Karpas-422 (cell line): ENCODE data around the gene ANKRD52. TPM values are rescaled to one million over a fixed set of nuclear protein-coding genes. Genes with fewer than 3 reads are reported as not detected.

ENCODE experiments used
- DNase-seq: peaks from one replicate; pipeline ENCODE4 v3.0.0-alpha.2; 2015
- H2AFZ ChIP-seq: fragments of 200-600 bp; sonication (generic); 2 replicates; pipeline ENCODE4 v1.6.1; 2014; ENCODE audit warnings: antibody characterized with exemption, low read length, mixed read lengths
- H3K27ac ChIP-seq: fragments of 200-600 bp; sonication (generic); 2 replicates; pipeline ENCODE4 v1.5.1; 2014; ENCODE audit warnings: mild to moderate bottlenecking, low read length, moderate library complexity
- H3K27me3 ChIP-seq: fragments of 200-600 bp; sonication (generic); 2 replicates; pipeline ENCODE4 v1.6.1; 2014; ENCODE audit warnings: low read length, mixed read lengths
- H3K36me3 ChIP-seq: fragments of 200-600 bp; sonication (generic); 2 replicates; pipeline ENCODE4 v1.6.1; 2014; ENCODE audit warnings: low read length, mixed read lengths; ENCODE audit not compliant: insufficient read depth
- H3K4me1 ChIP-seq: fragments of 200-600 bp; sonication (generic); 2 replicates; pipeline ENCODE4 v1.6.1; 2014; ENCODE audit warnings: mild to moderate bottlenecking, low read length, mixed read lengths
- H3K4me2 ChIP-seq: fragments of 200-600 bp; sonication (generic); 2 replicates; pipeline ENCODE4 v1.6.1; 2014; ENCODE audit warnings: low read length, low read depth, mild to moderate bottlenecking; ENCODE audit not compliant: poor library complexity, severe bottlenecking
- H3K4me3 ChIP-seq: fragments of 200-600 bp; sonication (generic); 2 replicates; pipeline ENCODE4 v1.5.1; 2014; ENCODE audit warnings: mild to moderate bottlenecking, antibody characterized with exemption, low read length, mixed read lengths
- H3K79me2 ChIP-seq: fragments of 200-600 bp; sonication (generic); 2 replicates; pipeline ENCODE4 v1.6.1; 2014; ENCODE audit warnings: mild to moderate bottlenecking, low read length, mixed read lengths
- H3K9ac ChIP-seq: fragments of 200-600 bp; sonication (generic); 2 replicates; pipeline ENCODE4 v1.6.0; 2014; ENCODE audit warnings: low read length
- H3K9me2 ChIP-seq: fragments of 200-600 bp; sonication (generic), shearing (Covaris generic); replicated peaks from 2 replicates; pipeline ENCODE4 v1.6.0; 2014; ENCODE audit warnings: mild to moderate bottlenecking, low read length, moderate library complexity; ENCODE audit not compliant: insufficient read depth
- H3K9me3 ChIP-seq: fragments of 300-700, 200-600 bp; sonication (generic); 2 replicates; pipeline ENCODE4 v1.6.1; 2014; ENCODE audit warnings: low read length, mixed read lengths
- H4K20me1 ChIP-seq: fragments of 200-600 bp; sonication (generic); 2 replicates; pipeline ENCODE4 v1.6.1; 2014; ENCODE audit warnings: mild to moderate bottlenecking, antibody characterized with exemption, low read length, low read depth; ENCODE audit not compliant: insufficient read depth
- total RNA-seq: library from RNA; depleted of rRNA; stranded (reverse); fragments of >200 nt; shearing (Covaris generic); gene quantifications from 2 replicates; pipeline ENCODE4 v1.2.3, GENCODE V29; 2014; ENCODE audit warnings: low replicate concordance

Gene ANKRD52
- total RNA-seq, 1 experiment from 2014 or later: 14.3 TPM

GRCh38 chr12:56257071-56257470 is 1.1 kb downstream of the ANKRD52 start:
- peak overlapping the region; percentile 97 for H3K4me2 ChIP-seq
- peaks cover 33% of the 10 kb centered on the region; the same call in 1 of the 2 replicates for H3K36me3 ChIP-seq
- peak overlapping the region; percentile 97 for H3K4me3 ChIP-seq
- peak overlapping the region; percentile 96 for H3K9ac ChIP-seq
- H3K27me3 ChIP-seq: no peaks in the 10 kb centered on the region
- peak overlapping the region; percentile 67; the same call in 1 of the 2 replicates for H3K27ac ChIP-seq
- DNase-seq: no peak
- H3K9me3 ChIP-seq: no peaks in the 10 kb centered on the region
- no peaks in the 10 kb centered on the region for H3K9me2 ChIP-seq
- no peak overlapping the region for H2AFZ ChIP-seq
- H3K4me1 ChIP-seq: peaks cover 18% of the 10 kb centered on the region
- H3K79me2 ChIP-seq: peaks cover 22% of the 10 kb centered on the region
- no peaks in the 10 kb centered on the region for H4K20me1 ChIP-seq

- Histone ChIP-seq H3K4me3 (peak overlapping the region; percentile 97; the same call in 1 of the 2 replicates), H3K9ac (peak overlapping the region; percentile 96), H3K79me2 (peaks cover 22% of the 10 kb centered on the region), H3K4me1 (peaks cover 18% of the 10 kb centered on the region), H3K36me3 (peaks cover 38% of the 10 kb centered on the region; the same call in 1 of the 2 replicates), H3K27me3 (no peaks in the 10 kb centered on the region), H2AFZ (no peak overlapping the region), H4K20me1 (no peaks in the 10 kb centered on the region), H3K9me2 (no peaks in the 10 kb centered on the region), H3K9me3 (no peaks in the 10 kb centered on the region), H3K4me2 (peak overlapping the region; percentile 97), H3K27ac (no peak overlapping the region)
- no peak for DNase-seq
These were observed 1.7 kb downstream of the ANKRD52 start for GRCh38 chr12:56256326-56256960.

- Histone ChIP-seq H3K9me2 (no peaks in the 10 kb centered on the region), H3K27me3 (no peaks in the 10 kb centered on the region), H3K4me1 (peaks cover 18% of the 10 kb centered on the region), H3K4me2 (no peak overlapping the region), H3K4me3 (no peak overlapping the region), H3K9ac (no peak overlapping the region), H3K79me2 (peaks cover 22% of the 10 kb centered on the region), H3K27ac (no peak overlapping the region), H2AFZ (no peak overlapping the region), H4K20me1 (no peaks in the 10 kb centered on the region), H3K9me3 (no peaks in the 10 kb centered on the region), H3K36me3 (peaks cover 38% of the 10 kb centered on the region; the same call in 1 of the 2 replicates)
- no peak for DNase-seq
These were observed 2.5 kb downstream of the ANKRD52 start for GRCh38 chr12:56255671-56256070.

- Histone ChIP-seq H3K27ac (no peak overlapping the region), H3K4me3 (no peak overlapping the region), H3K9me3 (no peaks in the 10 kb centered on the region), H3K9me2 (no peaks in the 10 kb centered on the region), H3K4me2 (no peak overlapping the region), H2AFZ (no peak overlapping the region), H4K20me1 (no peaks in the 10 kb centered on the region), H3K79me2 (peaks cover 22% of the 10 kb centered on the region), H3K9ac (no peak overlapping the region), H3K4me1 (peaks cover 12% of the 10 kb centered on the region), H3K36me3 (peaks cover 48% of the 10 kb centered on the region; the same call in 1 of the 2 replicates), H3K27me3 (no peaks in the 10 kb centered on the region)
- DNase-seq: no peak
These were observed 5.1 kb downstream of the ANKRD52 start for GRCh38 chr12:56253091-56253490.

GRCh38 chr12:56252649-56253048 is 5.5 kb downstream of the ANKRD52 start:
- H3K4me1 ChIP-seq: peaks cover 12% of the 10 kb centered on the region
- H3K9me2 ChIP-seq: no peaks in the 10 kb centered on the region
- H4K20me1 ChIP-seq: no peaks in the 10 kb centered on the region
- no peak overlapping the region for H3K4me2 ChIP-seq
- H3K4me3 ChIP-seq: no peak overlapping the region
- H3K27me3 ChIP-seq: no peaks in the 10 kb centered on the region
- no peak for DNase-seq
- H3K9me3 ChIP-seq: no peaks in the 10 kb centered on the region
- H3K9ac ChIP-seq: no peak overlapping the region
- no peak overlapping the region for H3K27ac ChIP-seq
- H3K36me3 ChIP-seq: peaks cover 48% of the 10 kb centered on the region; the same call in 1 of the 2 replicates
- no peak overlapping the region for H2AFZ ChIP-seq
- H3K79me2 ChIP-seq: peaks cover 18% of the 10 kb centered on the region

GRCh38 chr12:56248711-56249110 is 9.5 kb downstream of the ANKRD52 start:
- Histone ChIP-seq H3K4me2 (no peak overlapping the region), H3K4me1 (peaks cover 8% of the 10 kb centered on the region), H3K79me2 (no peaks in the 10 kb centered on the region), H4K20me1 (no peaks in the 10 kb centered on the region), H3K27ac (no peak overlapping the region), H3K9me2 (no peaks in the 10 kb centered on the region), H3K36me3 (peaks cover 44% of the 10 kb centered on the region), H3K27me3 (no peaks in the 10 kb centered on the region), H3K9ac (no peak overlapping the region), H3K9me3 (no peaks in the 10 kb centered on the region), H2AFZ (no peak overlapping the region), H3K4me3 (no peak overlapping the region)
- no peak for DNase-seq

GRCh38 chr12:56247923-56248322 is 10.3 kb downstream of the ANKRD52 start:
- Histone ChIP-seq H3K9me2 (no peaks in the 10 kb centered on the region), H2AFZ (no peak overlapping the region), H3K4me3 (no peak overlapping the region), H3K27ac (no peak overlapping the region), H3K9me3 (no peaks in the 10 kb centered on the region), H3K9ac (no peak overlapping the region), H3K27me3 (no peaks in the 10 kb centered on the region), H3K4me1 (peaks cover 16% of the 10 kb centered on the region), H4K20me1 (no peaks in the 10 kb centered on the region), H3K4me2 (no peak overlapping the region), H3K36me3 (peaks cover 38% of the 10 kb centered on the region), H3K79me2 (no peaks in the 10 kb centered on the region)
- no peak for DNase-seq

- H3K27me3 ChIP-seq: no peaks in the 10 kb centered on the region
- H3K79me2 ChIP-seq: no peaks in the 10 kb centered on the region
- no peak overlapping the region for H3K4me2 ChIP-seq
- DNase-seq: no peak
- no peaks in the 10 kb centered on the region for H4K20me1 ChIP-seq
- H2AFZ ChIP-seq: no peak overlapping the region
- H3K9me3 ChIP-seq: no peaks in the 10 kb centered on the region
- no peak overlapping the region for H3K9ac ChIP-seq
- H3K36me3 ChIP-seq: peaks cover 26% of the 10 kb centered on the region
- no peak overlapping the region for H3K4me3 ChIP-seq
- H3K9me2 ChIP-seq: no peaks in the 10 kb centered on the region
- peaks cover 26% of the 10 kb centered on the region for H3K4me1 ChIP-seq
- H3K27ac ChIP-seq: no peak overlapping the region
These were observed 13.7 kb downstream of the ANKRD52 start for GRCh38 chr12:56244494-56244893.
